ENCODE data around the gene DCST1.

The DCST1 gene

DNA sequence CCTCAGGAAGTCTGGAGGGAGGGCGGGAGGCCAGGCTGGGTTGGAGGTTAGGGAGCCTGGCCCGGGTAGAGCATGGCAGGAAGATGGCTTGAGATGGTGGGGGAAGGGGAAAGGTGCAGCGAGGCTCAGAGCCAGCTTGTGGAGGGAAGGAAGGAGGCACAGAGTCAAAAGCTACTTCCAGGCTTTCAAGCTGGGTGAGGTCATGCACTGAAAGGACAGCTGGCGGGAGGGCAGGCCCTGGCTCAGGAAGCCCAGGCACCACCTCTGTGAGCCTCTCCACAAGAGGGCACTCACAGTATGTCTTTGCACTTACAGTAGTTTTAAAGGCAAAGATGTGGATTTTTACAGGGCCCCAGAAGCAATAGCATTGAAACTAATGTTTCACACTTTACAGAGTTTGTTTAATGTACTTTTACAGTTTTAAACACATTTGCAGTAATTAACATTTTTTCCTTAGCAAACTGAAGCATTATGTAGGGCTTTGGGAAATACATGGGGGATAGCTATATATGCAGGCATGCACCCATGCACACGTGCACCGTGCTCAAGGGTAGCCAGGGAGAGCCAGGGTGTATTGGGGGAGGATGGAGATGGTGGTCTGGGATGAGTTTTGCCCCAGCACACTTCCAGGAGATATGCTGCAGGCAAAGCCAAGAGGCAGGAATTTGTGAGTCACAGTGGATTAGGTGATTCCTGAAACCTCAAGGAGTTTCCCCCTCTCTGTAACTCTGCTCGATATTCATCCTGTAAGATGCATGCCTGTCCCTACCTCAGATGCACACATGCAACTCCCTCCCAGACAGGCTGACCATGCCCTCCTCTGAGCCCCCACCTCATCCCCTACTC is 11.4 kb downstream of the DCST1 start:
- no CpG with 5 or more reads among the region's 7 CpGs for WGBS (ENCODE audit: insufficient coverage, insufficient read length)
- no peak for DNase-seq (ENCODE audit: low read depth, low spot score)
- H3K27me3 ChIP-seq (ENCODE audit: control insufficient read depth, insufficient read depth, low read length) = no peaks in the 10 kb centered on the region
- no peaks in the 10 kb centered on the region for H3K36me3 ChIP-seq (ENCODE audit: control insufficient read depth, insufficient read depth, low read length)
- H3K9me3 ChIP-seq (ENCODE audit: control insufficient read depth, insufficient read depth, low read length) = no peaks in the 10 kb centered on the region
- H3K27ac ChIP-seq (ENCODE audit: low read length) = no peak overlapping the region
- no peak overlapping the region for H3K4me3 ChIP-seq (ENCODE audit: low read length)
- peaks cover 3% of the 10 kb centered on the region; the same call in 1 of the 2 replicates for H3K4me1 ChIP-seq (ENCODE audit: control insufficient read depth, insufficient read depth, low read length)

- peaks cover 7% of the 10 kb centered on the region; the same call in 1 of the 2 replicates for H3K4me1 ChIP-seq (ENCODE audit: control insufficient read depth, insufficient read depth, low read length)
- H3K27me3 ChIP-seq (ENCODE audit: control insufficient read depth, insufficient read depth, low read length) = peaks cover 5% of the 10 kb centered on the region; the same call in 1 of the 2 replicates
- no peak overlapping the region for H3K27ac ChIP-seq (ENCODE audit: low read length)
- no peak for DNase-seq (ENCODE audit: low read depth, low spot score)
- no peak overlapping the region for H3K4me3 ChIP-seq (ENCODE audit: low read length)
- no peaks in the 10 kb centered on the region for H3K36me3 ChIP-seq (ENCODE audit: control insufficient read depth, insufficient read depth, low read length)
- H3K9me3 ChIP-seq (ENCODE audit: control insufficient read depth, insufficient read depth, low read length) = no peaks in the 10 kb centered on the region
- WGBS (ENCODE audit: insufficient coverage, insufficient read length) = no CpG with 5 or more reads among the region's 8 CpGs
Observed at GRCh38 chr1:155048449-155049334, 15.1 kb downstream of the DCST1 start.

DNA sequence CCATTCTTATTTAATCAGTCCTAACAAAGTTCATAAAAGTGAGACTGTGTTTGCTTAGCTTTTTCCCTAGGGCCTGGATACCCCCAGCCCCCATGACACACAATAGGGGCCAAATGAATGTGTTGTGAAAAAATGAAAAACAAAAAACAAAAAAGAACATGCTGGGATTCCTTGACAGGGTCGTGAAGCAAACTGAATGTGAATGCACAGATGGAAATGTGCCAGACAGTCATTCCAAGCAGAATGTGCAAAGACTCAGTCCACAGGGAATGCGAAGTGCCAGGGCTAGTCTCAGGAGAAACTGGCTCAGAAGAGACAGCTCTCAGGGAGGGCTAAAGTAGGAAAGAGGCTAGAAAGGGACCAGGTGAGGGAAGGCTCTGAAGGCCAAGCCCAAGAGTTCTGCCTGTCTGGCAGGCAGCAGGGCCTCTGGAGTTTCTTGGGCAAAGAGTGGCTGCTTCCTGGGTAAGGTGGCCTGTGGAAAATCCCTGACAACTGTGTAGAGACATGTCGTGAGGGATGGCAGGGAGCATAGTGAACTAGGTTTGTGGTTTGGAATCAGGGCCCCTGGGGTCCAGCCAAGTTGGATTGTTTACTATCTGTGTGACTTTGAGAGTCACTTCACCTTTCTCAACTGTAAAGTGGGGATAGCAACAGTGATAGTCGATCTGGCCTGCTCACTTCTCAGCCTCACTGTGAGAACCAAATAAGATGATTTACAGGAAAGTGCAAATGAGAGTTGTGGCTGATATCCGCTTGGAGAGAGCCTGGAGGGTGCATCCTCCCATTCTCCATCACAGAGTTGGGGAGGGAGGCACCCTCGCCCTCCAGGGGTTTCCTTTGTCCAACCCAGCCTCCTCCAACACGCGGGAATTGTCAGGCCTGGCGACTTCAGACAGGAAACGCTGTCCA is 16.3 kb downstream of the DCST1 start:
- Histone ChIP-seq H3K36me3 (ENCODE audit: control insufficient read depth, insufficient read depth, low read length) (no peaks in the 10 kb centered on the region), H3K27me3 (ENCODE audit: control insufficient read depth, insufficient read depth, low read length) (peaks cover 5% of the 10 kb centered on the region; the same call in 1 of the 2 replicates), H3K4me3 (ENCODE audit: low read length) (no peak overlapping the region; the same call in 1 of the 2 replicates), H3K4me1 (ENCODE audit: control insufficient read depth, insufficient read depth, low read length) (0 out of 2 replicates have a peak, but pooled peaks cover 3% of the 10 kb centered on the region), H3K9me3 (ENCODE audit: control insufficient read depth, insufficient read depth, low read length) (no peaks in the 10 kb centered on the region), H3K27ac (ENCODE audit: low read length) (no peak overlapping the region)
- DNase-seq (ENCODE audit: low read depth, low spot score) = no peak
- no CpG with 5 or more reads among the region's 10 CpGs for WGBS (ENCODE audit: insufficient coverage, insufficient read length)

- no CpG with 5 or more reads among the region's 99 CpGs for WGBS (ENCODE audit: insufficient coverage, insufficient read length)
- peaks cover 5% of the 10 kb centered on the region; the same call in 1 of the 2 replicates for H3K27me3 ChIP-seq (ENCODE audit: control insufficient read depth, insufficient read depth, low read length)
- DNase-seq (ENCODE audit: low read depth, low spot score) = no peak
- no peaks in the 10 kb centered on the region for H3K9me3 ChIP-seq (ENCODE audit: control insufficient read depth, insufficient read depth, low read length)
- no peak within 1 kb of the TSS for H3K27ac ChIP-seq (ENCODE audit: low read length)
- H3K36me3 ChIP-seq (ENCODE audit: control insufficient read depth, insufficient read depth, low read length) = no peaks in the 10 kb centered on the region
- peak within 1 kb of the TSS; percentile 54 for H3K4me3 ChIP-seq (ENCODE audit: low read length)
- 0 out of 2 replicates have a peak, but pooled peaks cover 3% of the 10 kb centered on the region for H3K4me1 ChIP-seq (ENCODE audit: control insufficient read depth, insufficient read depth, low read length)
Observed at GRCh38 chr1:155050560-155051341, 17.1 kb downstream of the DCST1 start, which contains the start of gene ADAM15. TSS of gene ADAM15 (plus strand) at chr1:155051316. CDS start at chr1:155051387, 71 bp downstream.

DNA sequence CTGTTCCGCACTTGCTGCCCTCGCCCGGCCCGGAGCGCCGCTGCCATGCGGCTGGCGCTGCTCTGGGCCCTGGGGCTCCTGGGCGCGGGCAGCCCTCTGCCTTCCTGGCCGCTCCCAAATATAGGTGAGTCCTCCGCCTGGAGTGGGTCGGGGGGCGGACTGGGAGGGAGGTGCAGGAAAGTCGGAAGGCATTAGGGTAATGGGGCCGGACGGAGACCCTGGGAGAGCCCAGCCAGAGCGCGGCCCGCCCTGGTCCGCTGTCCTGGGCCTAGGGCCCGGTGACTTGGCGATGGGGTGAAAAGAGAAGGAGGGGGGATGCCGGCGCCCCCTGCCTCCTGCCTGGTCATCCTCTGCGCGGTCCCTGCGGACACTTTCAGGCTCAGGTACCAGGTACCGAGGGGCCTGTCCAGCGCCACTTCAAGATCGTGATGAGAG is 17.7 kb downstream of the DCST1 start:
- no peak for DNase-seq (ENCODE audit: low read depth, low spot score)
- Histone ChIP-seq H3K4me3 (ENCODE audit: low read length) (peak overlapping the region; percentile 54; the same call in 1 of the 2 replicates), H3K36me3 (ENCODE audit: control insufficient read depth, insufficient read depth, low read length) (no peaks in the 10 kb centered on the region), H3K27ac (ENCODE audit: low read length) (no peak overlapping the region), H3K4me1 (ENCODE audit: control insufficient read depth, insufficient read depth, low read length) (0 out of 2 replicates have a peak, but pooled peaks cover 3% of the 10 kb centered on the region), H3K27me3 (ENCODE audit: control insufficient read depth, insufficient read depth, low read length) (peaks cover 5% of the 10 kb centered on the region; the same call in 1 of the 2 replicates), H3K9me3 (ENCODE audit: control insufficient read depth, insufficient read depth, low read length) (no peaks in the 10 kb centered on the region)
- WGBS (ENCODE audit: insufficient coverage, insufficient read length) = no CpG with 5 or more reads among the region's 31 CpGs

DNA sequence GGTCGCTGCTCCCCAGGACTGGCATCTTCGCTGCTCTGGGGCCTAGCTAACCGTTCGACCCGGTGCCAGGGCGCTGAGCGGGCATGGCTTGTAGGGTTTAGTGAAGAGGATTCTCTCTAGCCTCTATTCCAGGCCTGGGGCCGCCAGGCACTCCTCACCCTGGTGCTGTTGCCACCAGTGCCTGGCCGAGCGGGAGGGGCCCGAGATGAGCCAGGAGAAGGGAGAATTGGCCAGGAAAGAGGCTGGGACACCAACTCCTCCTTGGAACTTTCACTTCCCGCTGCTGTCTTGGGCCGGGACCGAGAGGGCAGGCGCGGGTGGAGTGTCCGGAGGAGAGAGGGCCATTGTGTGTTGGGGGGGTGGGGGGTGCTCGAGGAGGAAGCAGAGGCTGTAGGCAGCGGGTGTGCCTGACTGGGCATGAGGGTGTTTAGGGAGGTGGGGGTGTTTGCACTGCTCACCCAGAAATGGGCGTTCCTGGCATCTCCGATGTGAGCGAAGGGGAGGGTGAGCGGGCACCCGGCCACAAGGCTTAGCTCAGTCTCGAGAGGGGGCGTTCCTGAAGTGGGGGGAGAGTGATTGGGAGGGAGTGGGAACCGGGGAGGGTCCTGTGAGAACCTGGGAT is 18.3 kb downstream of the DCST1 start:
- Histone ChIP-seq H3K27ac (ENCODE audit: low read length) (no peak overlapping the region), H3K9me3 (ENCODE audit: control insufficient read depth, insufficient read depth, low read length) (no peaks in the 10 kb centered on the region), H3K4me1 (ENCODE audit: control insufficient read depth, insufficient read depth, low read length) (0 out of 2 replicates have a peak, but pooled peaks cover 3% of the 10 kb centered on the region), H3K4me3 (ENCODE audit: low read length) (peak overlapping the region; percentile 54; the same call in 1 of the 2 replicates), H3K27me3 (ENCODE audit: control insufficient read depth, insufficient read depth, low read length) (peaks cover 5% of the 10 kb centered on the region; the same call in 1 of the 2 replicates), H3K36me3 (ENCODE audit: control insufficient read depth, insufficient read depth, low read length) (no peaks in the 10 kb centered on the region)
- no peak for DNase-seq (ENCODE audit: low read depth, low spot score)
- WGBS (ENCODE audit: insufficient coverage, insufficient read length) = no CpG with 5 or more reads among the region's 27 CpGs

GRCh38 chr1:155052439-155053395 is 19.1 kb downstream of the DCST1 start:
- WGBS (ENCODE audit: insufficient coverage, insufficient read length) = no CpG with 5 or more reads among the region's 12 CpGs
- H3K27me3 ChIP-seq (ENCODE audit: control insufficient read depth, insufficient read depth, low read length) = peaks cover 5% of the 10 kb centered on the region; the same call in 1 of the 2 replicates
- H3K9me3 ChIP-seq (ENCODE audit: control insufficient read depth, insufficient read depth, low read length) = no peaks in the 10 kb centered on the region
- 0 out of 2 replicates have a peak, but pooled peaks cover 3% of the 10 kb centered on the region for H3K4me1 ChIP-seq (ENCODE audit: control insufficient read depth, insufficient read depth, low read length)
- H3K36me3 ChIP-seq (ENCODE audit: control insufficient read depth, insufficient read depth, low read length) = peaks cover 1% of the 10 kb centered on the region; the same call in 1 of the 2 replicates
- H3K27ac ChIP-seq (ENCODE audit: low read length) = no peak overlapping the region
- no peak overlapping the region for H3K4me3 ChIP-seq (ENCODE audit: low read length)
- DNase-seq (ENCODE audit: low read depth, low spot score) = no peak

GRCh38 chr1:155053531-155054105 is 20.0 kb downstream of the DCST1 start:
- WGBS (ENCODE audit: insufficient coverage, insufficient read length) = no CpG with 5 or more reads among the region's 7 CpGs

More at GRCh38 chr1:155053531-155054105, 20.0 kb downstream of the DCST1 start:
- no peak for DNase-seq (ENCODE audit: low read depth, low spot score)
- Histone ChIP-seq H3K27me3 (ENCODE audit: control insufficient read depth, insufficient read depth, low read length) (peaks cover 5% of the 10 kb centered on the region; the same call in 1 of the 2 replicates), H3K36me3 (ENCODE audit: control insufficient read depth, insufficient read depth, low read length) (peaks cover 3% of the 10 kb centered on the region; the same call in 1 of the 2 replicates), H3K4me3 (ENCODE audit: low read length) (no peak overlapping the region), H3K9me3 (ENCODE audit: control insufficient read depth, insufficient read depth, low read length) (no peaks in the 10 kb centered on the region), H3K27ac (ENCODE audit: low read length) (no peak overlapping the region), H3K4me1 (ENCODE audit: control insufficient read depth, insufficient read depth, low read length) (0 out of 2 replicates have a peak, but pooled peaks cover 3% of the 10 kb centered on the region)

All from iPS DF 6.9 (cell line).